ENCODE data around the gene CWF19L2. TPM values are rescaled to one million over a fixed set of nuclear protein-coding genes. Genes with fewer than 3 reads are reported as not detected.
A peak's percentile ranks its signal among the peaks of the same experiment; 100 is the strongest.

The CWF19L2 gene
- total RNA-seq: 10 to 100 TPM; 18.8 to 35.7 (median 27.0) TPM
- polyA plus RNA-seq: 10 to 100 TPM in 2 of 3 donors, 1 to 10 TPM in 1; 7.4 to 25.0 (median 10.9) TPM
- long read RNA-seq, donor 1, partial matches to known transcripts: 11 of 12 reads
- long read RNA-seq, donor 1, other reads (novel, unspliced or antisense): 0 of 12 reads
- long read RNA-seq, donor 2: 0 reads

DNA sequence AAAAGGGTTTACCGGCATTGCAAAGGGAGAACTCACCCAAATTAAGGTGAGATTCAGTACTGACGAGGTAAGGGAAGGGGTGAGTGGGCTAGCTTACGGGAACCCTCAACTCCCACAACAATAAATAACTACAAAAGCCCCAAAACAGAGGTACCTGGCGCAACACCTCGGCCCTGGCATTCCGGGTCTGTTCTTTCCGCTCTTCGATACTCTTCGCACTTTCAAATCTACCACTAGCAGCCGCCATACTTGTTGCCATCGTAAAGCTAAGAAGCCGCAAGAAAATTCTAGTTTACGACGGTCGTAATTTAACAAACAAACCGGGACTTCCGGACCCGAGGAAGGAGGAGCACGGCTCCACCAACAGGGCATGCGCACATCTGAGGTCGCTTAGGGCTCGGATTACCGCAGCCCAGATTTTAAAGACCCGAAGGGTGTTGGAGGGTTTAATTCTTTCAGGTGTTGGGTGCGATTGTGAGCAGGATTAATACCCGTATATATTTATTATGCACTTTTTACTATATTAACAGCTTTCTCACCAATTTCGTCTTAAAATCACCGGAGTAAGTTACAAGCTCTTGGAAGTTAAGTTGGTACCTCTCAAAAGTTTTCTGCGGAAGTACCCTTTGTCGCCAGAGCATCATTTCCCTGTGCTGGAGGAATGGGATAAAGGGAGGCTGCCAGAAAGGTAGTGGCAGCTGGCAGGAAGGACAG is at the start of gene CWF19L2:
TSS of gene CWF19L2 (minus strand) at position 268 of the 714 bp plus-strand sequence. CDS start at position 259, 9 bp downstream.
- H3K9me3 ChIP-seq: no peaks in the 10 kb centered on the region
- H3K27ac ChIP-seq: peak within 1 kb of the TSS; percentile 62 to 87 (median 84)
- peak; percentile 94 for DNase-seq
- H3K4me1 ChIP-seq: peaks cover 10 to 30% (median 23%) of the 10 kb centered on the region in 6 donors
- 0 to 1% (median 1%) methylated on average over 30 of the region's 30 CpGs for WGBS, 5 donors
- intact Hi-C loops (cut with DNase I; ENCODE audit: low total_unique reads): no loop called here
- no peaks in the 10 kb centered on the region for H3K27me3 ChIP-seq (replicated peaks in 1 of 7)
- peaks cover 0 to 30% (median 21%) of the 10 kb centered on the region in 6 donors for H3K36me3 ChIP-seq
- TF ChIP-seq POLR2AphosphoS5 (IDR thresholded peaks at IDR 0.05) (peak; percentile 12 to 89 (median 83)), POLR2A (IDR thresholded peaks at IDR 0.05) (no peak)
- TF ChIP-seq, protein P1, sequence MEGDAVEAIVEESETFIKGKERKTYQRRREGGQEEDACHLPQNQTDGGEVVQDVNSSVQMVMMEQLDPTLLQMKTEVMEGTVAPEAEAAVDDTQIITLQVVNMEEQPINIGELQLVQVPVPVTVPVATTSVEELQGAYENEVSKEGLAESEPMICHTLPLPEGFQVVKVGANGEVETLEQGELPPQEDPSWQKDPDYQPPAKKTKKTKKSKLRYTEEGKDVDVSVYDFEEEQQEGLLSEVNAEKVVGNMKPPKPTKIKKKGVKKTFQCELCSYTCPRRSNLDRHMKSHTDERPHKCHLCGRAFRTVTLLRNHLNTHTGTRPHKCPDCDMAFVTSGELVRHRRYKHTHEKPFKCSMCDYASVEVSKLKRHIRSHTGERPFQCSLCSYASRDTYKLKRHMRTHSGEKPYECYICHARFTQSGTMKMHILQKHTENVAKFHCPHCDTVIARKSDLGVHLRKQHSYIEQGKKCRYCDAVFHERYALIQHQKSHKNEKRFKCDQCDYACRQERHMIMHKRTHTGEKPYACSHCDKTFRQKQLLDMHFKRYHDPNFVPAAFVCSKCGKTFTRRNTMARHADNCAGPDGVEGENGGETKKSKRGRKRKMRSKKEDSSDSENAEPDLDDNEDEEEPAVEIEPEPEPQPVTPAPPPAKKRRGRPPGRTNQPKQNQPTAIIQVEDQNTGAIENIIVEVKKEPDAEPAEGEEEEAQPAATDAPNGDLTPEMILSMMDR (IDR thresholded peaks at IDR 0.05 in 8 of 11, conservative IDR thresholded peaks at IDR 0.05 in 3 of 11): peak in 5 of 11 experiments; percentile 9 to 34 (median 16)
- H3K4me3 ChIP-seq: peak within 1 kb of the TSS; percentile 63 to 88 (median 78)

DNA sequence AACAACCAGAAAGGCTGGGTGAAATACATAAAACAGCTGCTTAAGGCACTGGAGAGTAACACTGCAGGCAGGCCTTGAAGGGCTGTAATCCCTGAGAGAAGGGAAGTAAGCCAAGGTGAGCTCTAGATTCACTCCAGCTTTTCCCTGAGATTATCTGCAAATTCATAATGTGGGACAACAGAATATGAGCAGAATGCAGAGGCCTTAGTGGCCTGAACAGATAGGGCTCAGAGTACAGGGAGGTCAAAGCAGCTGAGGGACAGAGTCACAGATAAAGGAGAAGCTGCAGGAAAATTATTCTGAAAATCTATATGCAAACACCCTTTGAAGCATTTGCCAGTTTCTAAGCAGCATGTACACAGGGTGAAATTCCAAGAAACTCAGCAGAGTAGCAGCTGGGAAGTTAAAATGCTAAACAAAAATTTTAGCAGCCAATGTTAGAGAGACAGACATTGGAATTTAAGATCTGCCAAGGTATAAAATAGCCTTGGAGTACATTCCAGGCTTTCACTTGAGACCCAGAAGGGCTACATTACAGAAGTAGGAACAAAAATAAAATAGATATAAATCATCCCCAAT is 48.1 kb upstream of the CWF19L2 start:
- Histone ChIP-seq H3K4me3 (no peak overlapping the region), H3K36me3 (peaks cover 0 to 84% (median 39%) of the 10 kb centered on the region in 6 donors), H3K4me1 (no peaks in the 10 kb centered on the region), H3K9me3 (peaks cover 0 to 18% (median 15%) of the 10 kb centered on the region in 8 donors), H3K27ac (no peak overlapping the region), H3K27me3 (replicated peaks in 1 of 7) (no peaks in the 10 kb centered on the region)
- DNase-seq: no peak
- TF ChIP-seq, protein P1 (IDR thresholded peaks at IDR 0.05 in 8 of 11, conservative IDR thresholded peaks at IDR 0.05 in 3 of 11): no peak
- TF ChIP-seq POLR2AphosphoS5 (IDR thresholded peaks at IDR 0.05): no peak
- intact Hi-C loops (cut with DNase I; ENCODE audit: low total_unique reads): no loop called here

DNA sequence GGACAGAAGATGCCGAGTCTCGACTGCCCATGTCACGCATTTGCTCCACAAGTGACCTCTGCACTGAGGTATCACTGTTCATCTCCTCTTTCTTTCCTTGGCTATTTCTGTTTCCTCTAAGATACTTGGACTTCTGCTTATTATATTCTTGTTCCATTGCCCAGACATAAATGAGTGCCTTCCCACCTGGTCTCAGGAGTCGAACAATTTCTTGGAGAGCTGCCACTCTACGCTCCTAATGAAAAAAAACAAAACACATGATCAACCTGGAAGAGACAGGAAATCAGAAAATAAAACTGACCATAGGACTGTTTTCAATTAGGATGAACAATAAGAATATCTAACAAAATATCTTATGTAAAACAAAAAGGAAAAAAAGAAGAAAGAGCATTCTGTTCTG is 47.4 kb upstream of the CWF19L2 start:
- H3K9me3 ChIP-seq: peaks cover 0 to 18% (median 15%) of the 10 kb centered on the region in 8 donors
- 94 to 98% (median 97%) methylated on average over 5 of the region's 5 CpGs for WGBS, 5 donors

More for the DNA sequence above, 47.4 kb upstream of the CWF19L2 start:
- intact Hi-C loops (cut with DNase I; ENCODE audit: low total_unique reads): no loop called here
- Histone ChIP-seq H3K27me3 (replicated peaks in 1 of 7) (no peaks in the 10 kb centered on the region), H3K4me1 (no peaks in the 10 kb centered on the region), H3K27ac (no peak overlapping the region), H3K4me3 (no peak overlapping the region), H3K36me3 (peaks cover 0 to 78% (median 35%) of the 10 kb centered on the region in 6 donors)
- TF ChIP-seq, protein P1 (IDR thresholded peaks at IDR 0.05 in 8 of 11, conservative IDR thresholded peaks at IDR 0.05 in 3 of 11): no peak
- TF ChIP-seq POLR2A (IDR thresholded peaks at IDR 0.05) (no peak), POLR2AphosphoS5 (IDR thresholded peaks at IDR 0.05) (no peak)
- DNase-seq: no peak

Measured in spleen (tissue), 13 donors.